GM19468 (cell line): ENCODE measurements around the gene FARSB.
"Not testable (repeated sequence)": the region's sequence is repeated elsewhere in the genome, so short reads cannot be mapped to it uniquely, and the experiment has no call there.

Source experiments
- ATAC-seq: cut with Tn5 transposase; IDR thresholded peaks from one replicate; pipeline ENCODE4 v1.9.1; 2021; ENCODE audit warnings: mild to moderate bottlenecking, moderate library complexity, moderate number of reproducible peaks; ENCODE audit not compliant: unreplicated experiment; ENCODE audit errors: extremely low read depth

FARSB gene

GRCh38 chr2:222655787-222656525 is at the start of gene FARSB:
Gene FARSB, minus strand, starts transcription at chr2:222656092. Its CDS starts 19 bp downstream, at chr2:222656073.
- ATAC-seq, result peak; percentile 94

GRCh38 chr2:222703886-222704285 is 48.0 kb upstream of the FARSB start:
- no peak for ATAC-seq

- ATAC-seq, result no peak
Measured at GRCh38 chr2:222703091-222703490, 47.2 kb upstream of the FARSB start.

- no peak for ATAC-seq
Measured at GRCh38 chr2:222701721-222702131, 45.8 kb upstream of the FARSB start.

GRCh38 chr2:222701233-222701632 is 45.3 kb upstream of the FARSB start:
- ATAC-seq, result no peak

GRCh38 chr2:222698276-222698675 is 42.4 kb upstream of the FARSB start:
- no peak for ATAC-seq

GRCh38 chr2:222693837-222694236 is 37.9 kb upstream of the FARSB start:
- ATAC-seq, result no peak

GRCh38 chr2:222693413-222693812 is 37.5 kb upstream of the FARSB start:
- ATAC-seq, result not testable (repeated sequence)

- peak; percentile 86 for ATAC-seq
Measured at GRCh38 chr2:222690564-222691200, 34.8 kb upstream of the FARSB start.

GRCh38 chr2:222689322-222689721 is 33.4 kb upstream of the FARSB start:
- ATAC-seq, result no peak

GRCh38 chr2:222688917-222689316 is 33.0 kb upstream of the FARSB start:
- ATAC-seq, result no peak

GRCh38 chr2:222686086-222686750 is 30.3 kb upstream of the FARSB start:
- no peak for ATAC-seq

- ATAC-seq, result no peak
Measured at GRCh38 chr2:222683805-222684204, 27.9 kb upstream of the FARSB start.

- ATAC-seq, result no peak
Measured at GRCh38 chr2:222677981-222678380, 22.1 kb upstream of the FARSB start.

GRCh38 chr2:222673883-222674282 is 18.0 kb upstream of the FARSB start:
- no peak for ATAC-seq

- ATAC-seq, result no peak
Measured at GRCh38 chr2:222673273-222673672, 17.4 kb upstream of the FARSB start.

- no peak for ATAC-seq
Measured at GRCh38 chr2:222672068-222672401, 16.1 kb upstream of the FARSB start.

- no peak for ATAC-seq
Measured at GRCh38 chr2:222671259-222672067, 15.6 kb upstream of the FARSB start, which contains the start of gene MOGAT1. Gene MOGAT1, plus strand, starts transcription at chr2:222671658. Its CDS starts 128 bp downstream, at chr2:222671786.

GRCh38 chr2:222670191-222671038 is 14.5 kb upstream of the FARSB start:
- ATAC-seq, result no peak

GRCh38 chr2:222669353-222669752 is 13.5 kb upstream of the FARSB start:
- ATAC-seq, result no peak
